DOHH2 (cell line): Measurements from ENCODE around the gene CREB5.
A peak's percentile ranks its signal among the peaks of the same experiment; 100 is the strongest.

Experiments
- H3F3A ChIP-seq: fragments of 200-600 bp; sonication (generic), shearing (Covaris generic); 2 replicates; pipeline ENCODE4 v1.6.0; 2016; ENCODE audit warnings: antibody characterized with exemption, mild to moderate bottlenecking; ENCODE audit not compliant: control insufficient read depth, insufficient read depth
- H3K27ac ChIP-seq: fragments of 200-600 bp; sonication (generic); 2 replicates; pipeline ENCODE4 v1.5.1; 2014; ENCODE audit warnings: low read depth, mild to moderate bottlenecking, low read length, moderate library complexity
- H3K27me3 ChIP-seq: fragments of 200-600 bp; sonication (generic); 2 replicates; pipeline ENCODE4 v1.6.1; 2014; ENCODE audit warnings: mild to moderate bottlenecking, low read length, mixed read lengths; ENCODE audit not compliant: control insufficient read depth
- H3K36me3 ChIP-seq: fragments of 200-600 bp; sonication (generic); 2 replicates; pipeline ENCODE4 v1.6.1; 2014; ENCODE audit warnings: mild to moderate bottlenecking, low read length, moderate library complexity, mixed read lengths; ENCODE audit not compliant: control insufficient read depth
- H3K4me1 ChIP-seq: fragments of 200-600 bp; sonication (generic); 2 replicates; pipeline ENCODE4 v1.6.1; 2014; ENCODE audit warnings: mild to moderate bottlenecking, low read length, mixed read lengths; ENCODE audit not compliant: control insufficient read depth
- H3K4me2 ChIP-seq: fragments of 200-600 bp; sonication (generic); 2 replicates; pipeline ENCODE4 v1.6.0; 2014; ENCODE audit warnings: mild to moderate bottlenecking, low read length, moderate library complexity
- H3K4me3 ChIP-seq: fragments of 200-600 bp; sonication (generic); 2 replicates; pipeline ENCODE4 v1.5.1; 2014; ENCODE audit warnings: mild to moderate bottlenecking, low read length, mixed read lengths
- H3K79me2 ChIP-seq: fragments of 200-600 bp; sonication (generic); 2 replicates; pipeline ENCODE4 v1.6.1; 2014; ENCODE audit warnings: mild to moderate bottlenecking, low read length, mixed read lengths; ENCODE audit not compliant: control insufficient read depth
- H3K9me2 ChIP-seq: fragments of 200-600 bp; sonication (generic); replicated peaks from 2 replicates; pipeline ENCODE4 v1.6.1; 2014; ENCODE audit warnings: mild to moderate bottlenecking, low read length, mixed read lengths; ENCODE audit not compliant: control insufficient read depth
- H3K9me3 ChIP-seq: fragments of 200-600 bp; sonication (generic); 2 replicates; pipeline ENCODE4 v1.6.1; 2014; ENCODE audit warnings: antibody characterized with exemption, low read length, mixed read lengths; ENCODE audit not compliant: control insufficient read depth, insufficient read depth
- H4K20me1 ChIP-seq: fragments of 200-600 bp; sonication (generic); 2 replicates; pipeline ENCODE4 v1.6.0; 2014; ENCODE audit warnings: low read depth, mild to moderate bottlenecking, antibody characterized with exemption, low read length, moderate library complexity; ENCODE audit not compliant: control insufficient read depth, insufficient read depth
- CTCF ChIP-seq: fragments of 200-600 bp; sonication (generic); IDR thresholded peaks from one replicate; pipeline ENCODE4 v1.5.1; 2014; ENCODE audit warnings: antibody characterized with exemption, mild to moderate bottlenecking, low read depth, low read length; ENCODE audit not compliant: poor library complexity, severe bottlenecking
- EZH2phosphoT487 ChIP-seq: fragments of 200-600 bp; sonication (generic); IDR thresholded peaks from 2 replicates; pipeline ENCODE4 v1.6.1; 2017; ENCODE audit warnings: borderline replicate concordance, mild to moderate bottlenecking, antibody characterized with exemption, low read length, moderate library complexity, mixed read lengths

The CREB5 gene

GRCh38 chr7:28408960-28409715 lies 3.2 kb upstream of the CREB5 start:
- no peak overlapping the region for H3K27ac ChIP-seq
- H3K9me3 ChIP-seq: no peaks in the 10 kb centered on the region
- peaks cover 77% of the 10 kb centered on the region for H3K27me3 ChIP-seq
- H3K4me2 ChIP-seq: peak overlapping the region; percentile 88
- no peaks in the 10 kb centered on the region for H3F3A ChIP-seq
- TF ChIP-seq EZH2phosphoT487 (peak; percentile 97; the same call in 1 of the 2 replicates), CTCF (no peak)
- H3K9me2 ChIP-seq: no peaks in the 10 kb centered on the region
- H3K4me1 ChIP-seq: peaks cover 29% of the 10 kb centered on the region
- H3K79me2 ChIP-seq: no peaks in the 10 kb centered on the region
- H3K36me3 ChIP-seq: no peaks in the 10 kb centered on the region
- H3K4me3 ChIP-seq: peak overlapping the region; percentile 63
- H4K20me1 ChIP-seq: no peaks in the 10 kb centered on the region

- Histone ChIP-seq H3K27me3 (peaks cover 74% of the 10 kb centered on the region), H3K4me2 (peak overlapping the region; percentile 88), H3F3A (no peaks in the 10 kb centered on the region), H3K9me3 (no peaks in the 10 kb centered on the region), H3K36me3 (no peaks in the 10 kb centered on the region), H3K4me1 (peaks cover 29% of the 10 kb centered on the region), H4K20me1 (no peaks in the 10 kb centered on the region), H3K4me3 (peak overlapping the region; percentile 63), H3K9me2 (no peaks in the 10 kb centered on the region), H3K79me2 (no peaks in the 10 kb centered on the region), H3K27ac (no peak overlapping the region)
- TF ChIP-seq EZH2phosphoT487: peak; percentile 76; the same call in 1 of the 2 replicates
- TF ChIP-seq CTCF: no peak
Observed at GRCh38 chr7:28409716-28410627, 2.3 kb upstream of the CREB5 start.

DNA sequence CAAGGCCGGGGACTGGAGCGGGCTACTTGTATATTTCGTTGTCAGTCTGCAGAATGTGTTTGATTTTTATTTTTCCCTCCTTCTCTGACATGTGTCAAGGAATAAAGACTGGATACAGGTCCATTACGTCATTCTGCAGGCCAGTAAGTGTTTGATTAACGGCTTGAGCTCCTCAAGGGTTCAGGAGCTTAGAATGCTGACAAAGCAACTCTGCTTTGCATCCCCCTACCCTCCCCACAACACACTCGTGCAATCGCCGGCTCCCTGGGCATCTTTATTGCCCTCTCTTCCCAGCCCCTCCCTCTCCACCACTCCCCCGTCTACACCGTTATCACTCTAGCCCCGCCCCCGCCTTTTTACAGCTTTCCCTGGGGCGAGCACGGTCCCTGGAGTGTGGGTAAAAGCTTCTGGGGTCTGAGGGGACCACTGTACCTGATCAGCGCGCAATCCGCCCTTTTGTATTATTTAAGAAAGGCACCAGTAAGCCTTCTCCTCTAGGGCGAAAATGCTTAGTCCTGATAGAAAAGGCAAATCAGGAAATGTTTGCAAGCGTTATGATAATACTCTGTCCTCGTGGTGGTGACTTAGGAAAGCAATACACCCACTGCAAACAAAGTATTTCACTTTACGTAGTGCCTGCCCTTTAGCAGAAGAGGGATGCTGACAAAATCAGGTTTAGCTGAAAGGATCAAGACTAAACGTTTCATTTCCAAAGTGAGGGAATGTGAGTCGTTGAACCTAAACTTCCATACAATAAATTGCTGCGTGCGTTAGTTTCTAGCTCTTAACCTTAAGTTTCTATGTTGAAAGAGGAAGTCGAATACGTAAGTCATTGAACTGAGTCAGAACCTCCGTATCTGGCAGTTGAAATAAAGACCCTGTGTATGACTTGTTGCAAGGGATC lies 1.4 kb upstream of the CREB5 start:
- H3F3A ChIP-seq: no peaks in the 10 kb centered on the region
- H3K27me3 ChIP-seq: peaks cover 73% of the 10 kb centered on the region
- peak overlapping the region; percentile 63 for H3K4me3 ChIP-seq
- no peaks in the 10 kb centered on the region for H3K79me2 ChIP-seq
- H3K9me2 ChIP-seq: no peaks in the 10 kb centered on the region
- TF ChIP-seq CTCF (no peak), EZH2phosphoT487 (peak; percentile 23)
- H3K4me2 ChIP-seq: peak overlapping the region; percentile 88
- no peak overlapping the region for H3K27ac ChIP-seq
- H3K9me3 ChIP-seq: no peaks in the 10 kb centered on the region
- H4K20me1 ChIP-seq: no peaks in the 10 kb centered on the region
- H3K36me3 ChIP-seq: no peaks in the 10 kb centered on the region
- H3K4me1 ChIP-seq: peaks cover 29% of the 10 kb centered on the region
